Mammary epithelial cell (primary cell): ENCODE measurements around the gene NTNG1.
"Not testable (repeated sequence)": the region's sequence is repeated elsewhere in the genome, so short reads cannot be mapped to it uniquely, and the experiment has no call there.

Experiments used
- CTCF ChIP-seq, 2 donors: IDR thresholded peaks in 1 of 2; conservative IDR thresholded peaks in 1 of 2; 2 replicates each; pipeline ENCODE4 v1.5.1; 2011 to 2012; ENCODE audit warnings: inconsistent platforms in 2 of 2, low read length in 2 of 2, mild to moderate bottlenecking in 2 of 2, control low read depth in 1 of 2, low read depth in 1 of 2; ENCODE audit not compliant: insufficient read depth in 1 of 2; ENCODE audit errors: extremely low read depth in 1 of 2
- EZH2 ChIP-seq: IDR thresholded peaks from 2 replicates; pipeline ENCODE4 v1.6.1; 2012; ENCODE audit warnings: low read length, inconsistent platforms, borderline replicate concordance

GRCh38 chr1:107164901-107165300 lies 24.1 kb downstream of the NTNG1 start:
- not testable (repeated sequence) for TF ChIP-seq CTCF (conservative IDR thresholded peaks at IDR 0.05 in 1 of 2, IDR thresholded peaks at IDR 0.05 in 1 of 2; ENCODE audit: extremely low read depth in 1 of 2, insufficient read depth in 1 of 2, low read depth in 1 of 2, low read length in 2 of 2); EZH2
